ENCODE results near the gene CHIC2. TPM values are rescaled to one million over a fixed set of nuclear protein-coding genes. Genes with fewer than 3 reads are reported as not detected.

CHIC2 gene
- polyA plus RNA-seq, 1 donor (not counting 4 experiments of a cell fraction or from before 2014, with no cell fraction given): 21.9 TPM

DNA sequence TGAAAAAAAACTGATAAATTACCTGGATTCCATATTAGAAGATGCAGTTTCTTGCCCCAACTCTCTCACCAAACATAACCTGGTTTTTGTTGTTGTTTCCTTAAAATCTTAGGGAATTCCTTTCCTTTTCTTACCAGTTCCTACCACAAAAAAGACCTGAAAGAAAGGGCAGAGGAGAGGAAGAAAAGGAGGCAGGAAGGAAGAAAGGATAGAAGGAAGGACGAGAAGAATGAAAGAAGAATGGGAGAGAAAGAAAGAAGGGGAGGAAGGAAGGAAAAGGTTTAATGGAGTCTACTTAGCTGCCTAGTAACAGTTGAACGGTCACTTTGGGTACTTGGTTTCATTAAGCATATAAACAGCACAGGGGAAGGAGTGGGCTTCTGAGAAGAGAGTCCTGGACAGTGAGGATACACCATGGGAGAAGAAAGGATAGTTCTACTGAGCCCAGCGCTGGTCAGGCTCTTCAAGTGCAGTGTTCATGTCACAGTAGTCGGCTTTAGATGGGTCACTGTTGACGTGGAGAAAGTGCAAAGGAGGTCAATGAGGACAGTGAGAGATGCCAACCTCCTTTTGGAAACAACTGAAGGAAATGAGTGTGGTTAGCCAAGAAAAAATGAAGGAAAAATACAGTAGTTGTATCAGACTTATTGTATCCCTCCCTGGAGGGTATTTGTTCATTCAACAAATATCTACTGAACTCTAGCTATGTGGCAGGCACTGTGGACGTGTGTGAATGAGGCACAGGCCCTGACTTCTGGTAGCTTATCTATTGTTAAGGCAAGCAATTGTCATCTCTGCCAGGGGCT lies 1.1 kb upstream of the CHIC2 start:
- peak overlapping the region; percentile 91 for H3K4me2 ChIP-seq (ENCODE audit: control insufficient read depth, extremely low read depth, insufficient read depth, low read depth, low read length)
- FAIRE-seq: peak; percentile 29
- no peaks in the 10 kb centered on the region for H4K20me1 ChIP-seq (ENCODE audit: control insufficient read depth, extremely low read depth, insufficient read depth, low read length)
- peak overlapping the region; percentile 98 for H3K9ac ChIP-seq (ENCODE audit: control insufficient read depth, extremely low read depth, insufficient read depth, low read length)
- H3K4me1 ChIP-seq (ENCODE audit: control insufficient read depth, extremely low read depth, insufficient read depth, low read length): peaks cover 49% of the 10 kb centered on the region
- H3K27me3 ChIP-seq (ENCODE audit: control insufficient read depth, extremely low read depth, insufficient read depth, low read length): no peaks in the 10 kb centered on the region
- dilution Hi-C loops (cut with MboI; ENCODE audit: extremely low pct_ligation_motif_present, low sequenced_read_pairs): no loop called here
- H3K4me3 ChIP-seq (ENCODE audit: control insufficient read depth in 2 of 3, extremely low read depth in 1 of 3, insufficient read depth in 2 of 3, low read depth in 1 of 3, low read length in 3 of 3): peak overlapping the region in 1 of 3 experiments; percentile 95
- no peaks in the 10 kb centered on the region for H3K9me3 ChIP-seq (ENCODE audit: control insufficient read depth, low read depth, low read length)
- peak overlapping the region; percentile 92 for H3K27ac ChIP-seq (ENCODE audit: control insufficient read depth, insufficient read depth, low read length)
- peak overlapping the region; percentile 64 for H2AFZ ChIP-seq (ENCODE audit: control insufficient read depth, low read length)
- H3K9me1 ChIP-seq (ENCODE audit: control insufficient read depth, extremely low read depth, insufficient read depth, low read length): no peaks in the 10 kb centered on the region
- TF ChIP-seq, protein P1, sequence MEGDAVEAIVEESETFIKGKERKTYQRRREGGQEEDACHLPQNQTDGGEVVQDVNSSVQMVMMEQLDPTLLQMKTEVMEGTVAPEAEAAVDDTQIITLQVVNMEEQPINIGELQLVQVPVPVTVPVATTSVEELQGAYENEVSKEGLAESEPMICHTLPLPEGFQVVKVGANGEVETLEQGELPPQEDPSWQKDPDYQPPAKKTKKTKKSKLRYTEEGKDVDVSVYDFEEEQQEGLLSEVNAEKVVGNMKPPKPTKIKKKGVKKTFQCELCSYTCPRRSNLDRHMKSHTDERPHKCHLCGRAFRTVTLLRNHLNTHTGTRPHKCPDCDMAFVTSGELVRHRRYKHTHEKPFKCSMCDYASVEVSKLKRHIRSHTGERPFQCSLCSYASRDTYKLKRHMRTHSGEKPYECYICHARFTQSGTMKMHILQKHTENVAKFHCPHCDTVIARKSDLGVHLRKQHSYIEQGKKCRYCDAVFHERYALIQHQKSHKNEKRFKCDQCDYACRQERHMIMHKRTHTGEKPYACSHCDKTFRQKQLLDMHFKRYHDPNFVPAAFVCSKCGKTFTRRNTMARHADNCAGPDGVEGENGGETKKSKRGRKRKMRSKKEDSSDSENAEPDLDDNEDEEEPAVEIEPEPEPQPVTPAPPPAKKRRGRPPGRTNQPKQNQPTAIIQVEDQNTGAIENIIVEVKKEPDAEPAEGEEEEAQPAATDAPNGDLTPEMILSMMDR (optimal IDR thresholded peaks at IDR 0.05 in 1 of 3, IDR thresholded peaks at IDR 0.05 in 1 of 3, conservative IDR thresholded peaks at IDR 0.05 in 1 of 3; ENCODE audit: extremely low read depth in 1 of 3, insufficient read depth in 2 of 3, low read length in 3 of 3): no peak
- no peak for TF ChIP-seq EZH2 (IDR thresholded peaks at IDR 0.05; ENCODE audit: low read length)
- peaks cover 0 to 4% of the 10 kb centered on the region in 2 experiments for H3K36me3 ChIP-seq (ENCODE audit: control insufficient read depth in 2 of 2, extremely low read depth in 1 of 2, insufficient read depth in 2 of 2, low read length in 2 of 2)
- H3K79me2 ChIP-seq (ENCODE audit: control insufficient read depth, insufficient read depth, low read length): peaks cover 39% of the 10 kb centered on the region
- DNase-seq (ENCODE audit: low read depth, low spot score): no peak

- FAIRE-seq: no peak
- Histone ChIP-seq H3K4me1 (ENCODE audit: control insufficient read depth, extremely low read depth, insufficient read depth, low read length) (peaks cover 49% of the 10 kb centered on the region), H4K20me1 (ENCODE audit: control insufficient read depth, extremely low read depth, insufficient read depth, low read length) (no peaks in the 10 kb centered on the region), H3K4me2 (ENCODE audit: control insufficient read depth, extremely low read depth, insufficient read depth, low read depth, low read length) (peak overlapping the region; percentile 93), H3K27ac (ENCODE audit: control insufficient read depth, insufficient read depth, low read length) (peak overlapping the region; percentile 81), H3K9me3 (ENCODE audit: control insufficient read depth, low read depth, low read length) (no peaks in the 10 kb centered on the region), H3K9ac (ENCODE audit: control insufficient read depth, extremely low read depth, insufficient read depth, low read length) (peak overlapping the region; percentile 98), H3K27me3 (ENCODE audit: control insufficient read depth, extremely low read depth, insufficient read depth, low read length) (no peaks in the 10 kb centered on the region), H3K4me3 (ENCODE audit: control insufficient read depth in 2 of 3, extremely low read depth in 1 of 3, insufficient read depth in 2 of 3, low read depth in 1 of 3, low read length in 3 of 3) (peak overlapping the region; percentile 95 to 97 (median 96)), H3K9me1 (ENCODE audit: control insufficient read depth, extremely low read depth, insufficient read depth, low read length) (no peaks in the 10 kb centered on the region), H3K79me2 (ENCODE audit: control insufficient read depth, insufficient read depth, low read length) (peaks cover 55% of the 10 kb centered on the region), H3K36me3 (ENCODE audit: control insufficient read depth in 2 of 2, extremely low read depth in 1 of 2, insufficient read depth in 2 of 2, low read length in 2 of 2) (peaks cover 0 to 4% of the 10 kb centered on the region in 2 experiments), H2AFZ (ENCODE audit: control insufficient read depth, low read length) (peak overlapping the region; percentile 46)
- DNase-seq (ENCODE audit: low read depth, low spot score): no peak
- TF ChIP-seq, protein P1 (optimal IDR thresholded peaks at IDR 0.05 in 1 of 3, IDR thresholded peaks at IDR 0.05 in 1 of 3, conservative IDR thresholded peaks at IDR 0.05 in 1 of 3; ENCODE audit: extremely low read depth in 1 of 3, insufficient read depth in 2 of 3, low read length in 3 of 3): no peak
- TF ChIP-seq EZH2 (IDR thresholded peaks at IDR 0.05; ENCODE audit: low read length): no peak
- dilution Hi-C loops (cut with MboI; ENCODE audit: extremely low pct_ligation_motif_present, low sequenced_read_pairs): no loop called here
These were observed 578 bp downstream of the CHIC2 start for GRCh38 chr4:54063737-54064316.
